Right forelimb (tissue), 1 donor: Measurements from ENCODE around the gene BEST2.
"Not testable (repeated sequence)": the region's sequence is repeated elsewhere in the genome, so short reads cannot be mapped to it uniquely, and the experiment has no call there.

ENCODE experiments used
- DNase-seq: peaks from one replicate; pipeline ENCODE4 v3.0.0-alpha.2; 2018

The BEST2 gene

DNA sequence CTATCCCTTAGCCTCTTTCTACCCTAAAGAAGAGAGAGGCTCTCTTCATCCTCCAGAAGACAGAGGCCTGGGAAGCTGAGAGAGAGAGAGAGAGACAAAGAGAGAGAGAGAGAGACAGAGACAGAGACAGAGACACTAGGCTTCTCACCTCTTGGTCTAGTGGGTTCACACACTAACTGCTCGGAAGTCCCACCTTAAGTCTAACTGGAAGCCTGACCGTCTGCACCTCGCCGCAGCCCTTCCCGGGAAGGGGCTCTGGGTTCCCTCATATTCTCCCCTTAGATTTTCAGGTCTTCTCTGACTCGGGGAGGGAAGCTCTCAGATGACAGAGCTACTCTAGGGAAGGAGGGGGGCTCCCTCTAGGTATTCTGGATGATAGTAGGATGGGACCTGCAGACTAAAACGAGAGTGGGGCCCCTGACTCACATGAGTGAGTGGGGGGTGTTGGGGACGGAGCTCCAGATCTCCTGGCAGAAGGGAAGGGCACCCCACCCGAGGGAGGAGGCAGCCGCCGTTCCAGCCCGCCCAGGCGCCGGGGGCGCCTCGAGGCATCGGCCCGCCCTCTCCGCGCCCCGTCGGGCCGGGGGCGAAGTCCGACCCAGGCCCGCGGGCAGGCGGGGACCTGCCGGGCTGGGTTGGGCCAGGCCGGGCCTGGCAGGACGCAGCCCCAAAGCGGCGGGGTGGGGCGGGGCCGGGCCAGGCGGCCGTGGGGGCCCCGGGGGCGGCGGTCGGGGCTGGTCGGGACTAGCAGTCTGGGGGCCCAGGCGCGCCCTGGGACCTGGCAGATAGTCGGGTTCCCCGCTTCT lies 37.7 kb downstream of the BEST2 start:
- DNase-seq = peak; percentile 48

- peak; percentile 95 for DNase-seq
Observed at GRCh38 chr19:12789904-12790619, 38.5 kb downstream of the BEST2 start.

GRCh38 chr19:12790628-12791344 lies 39.2 kb downstream of the BEST2 start:
- DNase-seq = no peak

DNA sequence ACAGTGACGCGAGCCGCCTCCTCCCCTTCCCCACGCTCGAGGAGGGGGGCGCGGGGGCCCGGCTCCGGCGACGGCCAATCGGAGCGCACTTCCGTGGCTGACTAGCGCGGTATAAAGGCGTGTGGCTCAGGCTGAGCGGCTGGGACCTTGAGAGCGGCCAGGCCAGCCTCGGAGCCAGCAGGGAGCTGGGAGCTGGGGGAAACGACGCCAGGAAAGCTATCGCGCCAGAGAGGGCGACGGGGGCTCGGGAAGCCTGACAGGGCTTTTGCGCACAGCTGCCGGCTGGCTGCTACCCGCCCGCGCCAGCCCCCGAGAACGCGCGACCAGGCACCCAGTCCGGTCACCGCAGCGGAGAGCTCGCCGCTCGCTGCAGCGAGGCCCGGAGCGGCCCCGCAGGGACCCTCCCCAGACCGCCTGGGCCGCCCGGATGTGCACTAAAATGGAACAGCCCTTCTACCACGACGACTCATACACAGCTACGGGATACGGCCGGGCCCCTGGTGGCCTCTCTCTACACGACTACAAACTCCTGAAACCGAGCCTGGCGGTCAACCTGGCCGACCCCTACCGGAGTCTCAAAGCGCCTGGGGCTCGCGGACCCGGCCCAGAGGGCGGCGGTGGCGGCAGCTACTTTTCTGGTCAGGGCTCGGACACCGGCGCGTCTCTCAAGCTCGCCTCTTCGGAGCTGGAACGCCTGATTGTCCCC lies 39.9 kb downstream of the BEST2 start, which contains the start of gene JUNB:
Gene JUNB (plus strand): TSS at position 142 of the 706 bp plus-strand sequence. CDS start 286 bp downstream, at position 428.
- DNase-seq = peak; percentile 98

DNA sequence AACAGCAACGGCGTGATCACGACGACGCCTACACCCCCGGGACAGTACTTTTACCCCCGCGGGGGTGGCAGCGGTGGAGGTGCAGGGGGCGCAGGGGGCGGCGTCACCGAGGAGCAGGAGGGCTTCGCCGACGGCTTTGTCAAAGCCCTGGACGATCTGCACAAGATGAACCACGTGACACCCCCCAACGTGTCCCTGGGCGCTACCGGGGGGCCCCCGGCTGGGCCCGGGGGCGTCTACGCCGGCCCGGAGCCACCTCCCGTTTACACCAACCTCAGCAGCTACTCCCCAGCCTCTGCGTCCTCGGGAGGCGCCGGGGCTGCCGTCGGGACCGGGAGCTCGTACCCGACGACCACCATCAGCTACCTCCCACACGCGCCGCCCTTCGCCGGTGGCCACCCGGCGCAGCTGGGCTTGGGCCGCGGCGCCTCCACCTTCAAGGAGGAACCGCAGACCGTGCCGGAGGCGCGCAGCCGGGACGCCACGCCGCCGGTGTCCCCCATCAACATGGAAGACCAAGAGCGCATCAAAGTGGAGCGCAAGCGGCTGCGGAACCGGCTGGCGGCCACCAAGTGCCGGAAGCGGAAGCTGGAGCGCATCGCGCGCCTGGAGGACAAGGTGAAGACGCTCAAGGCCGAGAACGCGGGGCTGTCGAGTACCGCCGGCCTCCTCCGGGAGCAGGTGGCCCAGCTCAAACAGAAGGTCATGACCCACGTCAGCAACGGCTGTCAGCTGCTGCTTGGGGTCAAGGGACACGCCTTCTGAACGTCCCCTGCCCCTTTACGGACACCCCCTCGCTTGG lies 40.7 kb downstream of the BEST2 start:
- peak; percentile 81 for DNase-seq

GRCh38 chr19:12792853-12793289 lies 41.3 kb downstream of the BEST2 start:
- no peak for DNase-seq

DNA sequence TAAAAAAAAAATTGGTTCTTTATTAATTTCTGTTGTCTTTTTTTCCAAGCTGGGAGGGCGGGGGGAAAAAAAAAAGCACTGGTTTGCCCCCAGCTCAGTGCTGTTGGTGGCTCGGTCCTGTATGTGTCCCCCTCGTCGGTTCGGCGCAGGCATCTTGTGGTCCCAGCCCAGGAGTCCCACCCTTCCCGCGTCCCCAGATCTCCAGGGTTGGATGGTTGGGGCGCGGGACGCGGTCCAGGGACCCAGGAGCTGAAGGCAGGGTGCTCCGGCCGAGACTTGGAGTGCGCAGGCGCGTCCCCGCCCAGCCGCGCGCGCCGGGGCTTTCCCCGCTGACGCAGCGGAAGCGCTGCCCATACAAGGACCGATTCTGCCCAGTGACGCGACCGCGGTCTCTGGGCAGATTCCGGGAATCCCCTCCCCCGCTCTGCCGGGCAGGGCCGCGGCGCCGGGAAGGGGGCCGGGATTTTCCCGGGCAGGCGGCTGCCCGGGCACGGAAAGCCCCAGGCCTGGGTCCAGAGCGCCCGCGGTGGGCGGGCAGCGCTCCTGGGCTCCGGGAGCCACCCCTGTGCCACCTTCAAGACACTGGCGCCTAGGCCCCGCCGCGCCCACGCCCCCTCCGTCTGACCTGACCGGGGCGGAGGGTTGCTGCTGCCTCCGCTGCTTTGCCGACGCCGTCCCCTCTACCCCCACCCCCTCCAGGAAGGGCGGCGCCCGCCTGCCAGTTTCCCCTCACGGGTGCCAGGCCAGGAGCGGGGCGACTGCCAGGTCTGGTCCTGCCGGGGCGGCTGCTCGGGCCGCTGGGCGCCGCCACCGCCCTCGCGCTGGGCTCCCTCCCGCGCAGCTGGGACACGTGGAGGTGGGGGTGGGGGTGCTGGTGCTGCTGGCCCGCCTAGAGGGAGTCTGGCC lies 42.0 kb downstream of the BEST2 start:
- peak; percentile 96 for DNase-seq

- DNase-seq = no peak
Observed at GRCh38 chr19:12794196-12794941, 42.8 kb downstream of the BEST2 start.

DNA sequence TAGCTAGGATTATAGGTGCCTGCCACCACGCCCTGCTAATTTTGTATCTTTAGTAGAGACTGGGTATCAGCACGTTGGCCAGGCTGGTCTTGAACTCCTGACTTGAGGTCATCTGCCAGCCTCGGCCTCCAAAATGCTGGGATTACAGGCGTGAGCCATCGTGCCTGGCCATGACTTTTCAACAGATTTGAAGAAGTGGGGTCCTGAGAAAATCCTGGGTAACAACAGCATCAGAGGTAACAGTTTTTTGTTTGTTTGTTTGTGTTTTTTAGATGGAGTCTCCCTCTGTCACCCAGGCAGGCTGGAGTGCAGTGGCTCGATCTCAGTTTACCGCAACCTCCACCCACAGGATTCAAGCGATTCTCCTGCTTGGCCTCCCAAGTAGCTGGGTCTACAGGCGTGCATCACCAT lies 43.4 kb downstream of the BEST2 start:
- no peak for DNase-seq

DNA sequence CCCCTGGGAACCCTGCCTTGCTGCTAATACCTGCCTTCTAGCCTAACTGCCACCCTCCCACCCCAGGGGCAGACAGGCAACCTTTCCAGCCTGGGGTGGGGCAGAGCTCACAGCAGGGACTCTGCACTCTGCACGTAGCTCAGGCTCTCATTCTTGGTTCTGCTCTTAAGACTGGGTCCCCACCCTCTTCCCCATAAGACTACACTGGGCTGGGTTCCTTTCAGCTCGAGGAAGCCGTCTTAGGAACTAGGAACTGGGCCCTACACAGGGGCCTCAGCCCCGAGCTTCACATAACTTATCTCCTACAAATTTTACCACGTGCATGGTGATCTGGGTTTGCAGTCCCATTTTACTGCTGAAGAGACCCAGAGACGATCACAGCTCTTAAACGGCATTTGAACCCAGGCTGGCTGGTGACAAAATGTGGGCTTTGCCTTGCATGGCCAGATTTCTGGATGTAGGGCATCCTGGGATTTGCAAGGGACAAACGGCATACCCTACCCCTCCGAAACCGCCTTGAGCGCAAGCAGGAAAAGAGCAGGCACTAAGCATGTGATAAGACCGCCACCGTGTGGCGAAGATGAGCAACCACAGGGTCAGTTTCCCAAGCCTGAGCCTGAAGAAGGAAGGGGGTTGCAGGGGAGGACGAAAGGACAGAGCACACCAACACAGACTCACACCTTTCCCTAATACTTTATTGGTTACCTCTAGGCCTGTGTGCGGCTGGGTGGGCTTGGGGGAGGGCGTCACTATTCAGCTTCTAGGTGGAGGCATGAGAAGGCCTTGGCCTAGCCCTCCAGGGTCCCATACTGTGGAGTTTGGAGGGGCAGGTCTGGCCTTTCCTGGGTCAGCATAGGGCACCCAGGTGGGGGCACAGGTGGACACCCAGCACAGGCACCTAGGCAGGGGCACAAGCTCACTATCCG lies 44.8 kb downstream of the BEST2 start:
- peak; percentile 86 for DNase-seq

GRCh38 chr19:12797141-12797587 lies 45.6 kb downstream of the BEST2 start:
- no peak for DNase-seq

- DNase-seq = not testable (repeated sequence)
Observed at GRCh38 chr19:12797607-12798006, 46.0 kb downstream of the BEST2 start.

DNA sequence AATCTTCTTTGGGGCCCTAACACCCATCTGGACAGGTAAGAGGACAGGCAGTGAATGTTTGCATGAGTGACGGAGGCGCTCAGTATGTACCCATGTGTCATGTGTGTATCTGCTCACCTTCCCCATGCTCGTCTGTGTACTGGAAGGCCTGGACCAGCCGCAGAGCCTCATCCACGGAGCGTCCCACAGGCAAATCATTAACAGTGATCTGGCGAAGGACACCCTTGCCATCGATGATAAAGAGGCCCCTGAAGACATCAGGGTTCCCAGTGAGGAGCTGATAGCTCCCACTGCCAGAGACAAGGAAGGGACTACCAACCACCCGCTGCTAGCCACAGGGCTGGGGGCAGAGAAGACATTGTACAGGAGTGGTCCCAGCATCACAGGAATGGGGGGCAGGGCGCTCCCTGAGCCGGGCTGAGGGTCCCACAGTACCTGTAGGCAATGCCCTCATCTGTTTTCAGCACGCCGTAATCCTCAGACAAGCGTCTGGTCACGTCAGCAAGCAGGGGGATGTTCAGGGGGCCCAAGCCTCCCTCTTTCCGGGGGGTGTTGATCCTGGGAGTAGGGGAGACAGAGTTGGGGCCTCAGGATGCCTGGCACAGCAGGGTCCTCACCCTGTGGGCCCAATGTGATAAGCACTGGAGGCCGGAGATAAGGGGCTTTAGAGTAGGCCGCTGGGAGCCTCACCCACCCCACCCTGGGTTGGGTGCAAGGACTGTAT lies 48.3 kb downstream of the BEST2 start:
- DNase-seq = no peak

DNA sequence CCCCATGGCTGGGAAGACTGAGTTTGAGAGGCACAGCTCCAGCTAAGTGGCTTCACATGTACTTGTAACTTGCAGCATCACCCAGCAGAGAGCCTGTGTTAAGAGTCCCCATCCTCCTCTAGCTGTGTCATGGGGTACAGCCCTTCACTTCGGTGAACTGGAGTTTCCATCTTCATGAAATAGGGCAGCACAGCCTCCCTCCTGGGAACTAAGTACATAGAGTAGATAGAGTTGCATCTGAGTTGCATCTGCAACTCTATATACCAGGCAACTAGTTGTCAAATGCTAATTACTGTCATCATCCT lies 48.8 kb downstream of the BEST2 start:
- no peak for DNase-seq

GRCh38 chr19:12800923-12801465 lies 49.4 kb downstream of the BEST2 start:
- no peak for DNase-seq

GRCh38 chr19:12801466-12802266 lies 50.1 kb downstream of the BEST2 start, which contains the start of the genes PRDX2 and THSD8:
Gene PRDX2, minus strand, starts transcription at chr19:12801800. Its CDS starts 539 bp downstream, at chr19:12801261.
Gene THSD8, plus strand, starts transcription at chr19:12802069. Its CDS starts 3 bp downstream, at chr19:12802072.
- peak; percentile 87 for DNase-seq
